IPS DF 19.7 (cell line): ENCODE results near the gene TTLL1.

Experiments
- DNase-seq: peaks from one replicate; pipeline ENCODE4 v3.0.0-alpha.2; 2013; ENCODE audit warnings: low read depth, low spot score

The TTLL1 gene

GRCh38 chr22:42994276-42994916 is 94.8 kb downstream of the TTLL1 start:
- DNase-seq: no peak

GRCh38 chr22:42993651-42994275 is 95.4 kb downstream of the TTLL1 start:
- no peak for DNase-seq

- DNase-seq: no peak
Observed at GRCh38 chr22:42992886-42993479, 96.2 kb downstream of the TTLL1 start.

DNA sequence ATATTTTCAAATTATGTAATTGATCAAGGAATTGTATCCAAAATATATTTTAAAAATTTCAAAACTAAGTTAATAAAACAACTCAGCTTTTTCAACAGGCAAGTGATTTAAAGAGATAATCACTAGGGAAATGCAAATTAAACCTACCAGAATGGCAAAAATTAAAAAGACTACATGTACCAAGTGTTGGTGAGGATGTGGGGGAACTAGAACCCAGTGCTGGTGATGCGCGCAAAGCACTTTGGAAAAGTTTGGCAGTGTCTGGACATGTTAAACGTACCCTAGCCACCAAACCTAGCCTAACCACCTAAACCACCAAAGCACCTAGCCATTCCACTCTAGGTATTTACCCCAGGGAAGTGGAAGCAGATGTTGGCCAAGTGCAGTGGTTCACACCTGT is 97.1 kb downstream of the TTLL1 start:
- no peak for DNase-seq

DNA sequence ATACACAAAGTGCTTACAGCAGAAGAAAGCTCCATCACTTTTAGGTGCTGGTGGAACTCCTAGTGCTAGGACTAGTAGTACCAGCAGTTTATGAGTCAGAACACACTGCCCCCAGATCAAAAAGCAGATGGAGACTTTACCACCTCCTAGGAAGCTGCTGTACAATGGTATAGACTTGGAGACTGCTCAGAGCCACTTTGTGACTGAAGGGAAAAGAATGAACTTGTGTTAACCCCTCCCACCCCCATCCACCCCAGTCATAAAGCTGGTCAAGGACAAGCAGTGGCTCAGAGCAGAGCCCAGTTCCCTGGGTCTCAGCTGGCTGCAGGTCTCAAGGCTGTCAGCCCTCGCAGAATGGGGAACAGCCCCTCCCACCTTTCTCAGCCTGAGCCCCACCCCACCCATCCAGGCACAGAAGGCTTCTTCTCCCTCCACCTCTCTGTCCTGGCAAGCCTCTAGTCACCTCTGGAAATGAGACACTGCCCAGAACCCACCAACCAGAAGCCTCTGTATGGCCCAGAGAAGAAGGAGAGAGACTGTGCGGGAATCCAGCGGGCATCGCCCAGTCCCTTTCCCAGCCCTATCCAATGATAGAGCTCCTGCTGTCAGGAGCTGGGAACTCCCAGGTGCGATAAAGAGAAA is 98.1 kb downstream of the TTLL1 start:
- no peak for DNase-seq

DNA sequence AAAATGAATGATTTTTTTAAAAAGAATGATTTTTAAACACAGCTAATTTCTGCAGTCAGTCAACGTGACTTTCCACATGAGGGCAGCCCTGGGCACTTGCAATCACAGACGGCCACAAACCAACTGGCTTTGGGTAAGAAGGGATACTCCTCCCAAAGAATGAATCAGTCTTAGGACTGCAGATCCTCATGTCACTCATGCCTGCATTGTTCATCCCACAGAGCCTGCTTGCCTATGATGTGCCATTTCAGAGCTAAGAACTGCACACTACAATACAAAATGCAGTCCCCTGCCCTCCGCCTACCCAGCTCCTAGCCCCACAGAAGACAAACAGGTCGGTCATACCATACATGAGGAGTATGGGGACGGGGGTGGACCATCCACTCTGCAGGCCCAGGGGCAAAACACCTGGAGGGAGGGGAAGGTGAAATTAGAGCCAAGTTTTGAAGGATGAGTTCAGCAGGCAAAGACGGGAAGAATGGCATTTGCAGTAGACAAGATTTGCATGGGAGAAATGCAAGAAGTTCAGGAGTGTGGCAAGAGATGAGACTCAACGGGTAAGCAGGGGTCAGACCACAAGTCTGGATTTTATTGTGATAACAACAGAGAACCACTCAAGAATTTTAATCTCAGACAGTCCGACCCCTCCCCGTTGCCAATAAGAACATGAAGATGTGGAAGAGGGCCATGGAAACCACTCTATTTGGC is 98.9 kb downstream of the TTLL1 start:
- no peak for DNase-seq
